Parathyroid adenoma (tissue), 2 donors: ENCODE results near the gene HCLS1.

Experiments used
- H2AFZ ChIP-seq: fragments of 300-600 bp; sonication (generic); one replicate; pipeline ENCODE4 v1.7.0; 2017; ENCODE audit warnings: antibody characterized with exemption, mild to moderate bottlenecking
- H3K27ac ChIP-seq: fragments of 300-600 bp; sonication (generic); one replicate; pipeline ENCODE4 v1.7.0; 2017
- H3K27me3 ChIP-seq: fragments of 300-600 bp; sonication (generic); one replicate; pipeline ENCODE4 v1.7.0; 2017; ENCODE audit warnings: low read length; ENCODE audit not compliant: control insufficient read depth, insufficient read depth
- H3K36me3 ChIP-seq: fragments of 300-600 bp; sonication (generic); one replicate; pipeline ENCODE4 v1.7.0; 2017; ENCODE audit warnings: low read length; ENCODE audit not compliant: control insufficient read depth, insufficient read depth
- H3K4me1 ChIP-seq: fragments of 300-600 bp; sonication (generic); one replicate; pipeline ENCODE4 v1.7.0; 2017; ENCODE audit warnings: control low read depth
- H3K4me2 ChIP-seq: fragments of 300-600 bp; sonication (generic); one replicate; pipeline ENCODE4 v1.7.0; 2017; ENCODE audit warnings: low read length
- H3K4me3 ChIP-seq: fragments of 300-600 bp; sonication (generic); one replicate; pipeline ENCODE4 v1.7.0; 2017; ENCODE audit warnings: low read depth, low read length
- H3K79me2 ChIP-seq: fragments of 300-600 bp; sonication (generic); one replicate; pipeline ENCODE4 v1.7.0; 2017; ENCODE audit warnings: control low read depth
- H3K9ac ChIP-seq: fragments of 300-600 bp; sonication (generic); one replicate; pipeline ENCODE4 v1.7.0; 2017; ENCODE audit warnings: mild to moderate bottlenecking
- H3K9me3 ChIP-seq: fragments of 300-600 bp; sonication (generic); one replicate; pipeline ENCODE4 v1.7.0; 2017; ENCODE audit warnings: low read length; ENCODE audit not compliant: control insufficient read depth
- CTCF ChIP-seq: fragments of 300-600 bp; sonication (generic); IDR thresholded peaks from one replicate; pipeline ENCODE4 v1.7.0; 2017; ENCODE audit warnings: antibody characterized with exemption, mild to moderate bottlenecking
- donor health status: primary hyperparathyroidism.

Gene HCLS1

GRCh38 chr3:121649645-121650044, 11.1 kb downstream of the HCLS1 start:
- Histone ChIP-seq H3K4me1 (no peaks in the 10 kb centered on the region), H2AFZ (no peak overlapping the region), H3K9ac (no peak overlapping the region), H3K4me2 (no peak overlapping the region), H3K4me3 (no peak overlapping the region), H3K27ac (no peak overlapping the region), H3K79me2 (no peaks in the 10 kb centered on the region), H3K27me3 (no peaks in the 10 kb centered on the region), H3K9me3 (no peaks in the 10 kb centered on the region), H3K36me3 (no peaks in the 10 kb centered on the region)
- TF ChIP-seq CTCF = no peak

GRCh38 chr3:121648219-121648958, 12.3 kb downstream of the HCLS1 start:
- H3K4me2 ChIP-seq = no peak overlapping the region
- no peaks in the 10 kb centered on the region for H3K27me3 ChIP-seq
- no peaks in the 10 kb centered on the region for H3K79me2 ChIP-seq
- no peak overlapping the region for H3K27ac ChIP-seq
- TF ChIP-seq CTCF = no peak
- H3K4me1 ChIP-seq = no peaks in the 10 kb centered on the region
- H3K9me3 ChIP-seq = no peaks in the 10 kb centered on the region
- no peak overlapping the region for H3K4me3 ChIP-seq
- H3K36me3 ChIP-seq = no peaks in the 10 kb centered on the region
- no peak overlapping the region for H2AFZ ChIP-seq
- no peak overlapping the region for H3K9ac ChIP-seq

- Histone ChIP-seq H3K79me2 (no peaks in the 10 kb centered on the region), H3K27me3 (no peaks in the 10 kb centered on the region), H3K9ac (no peak overlapping the region), H3K36me3 (no peaks in the 10 kb centered on the region), H2AFZ (no peak overlapping the region), H3K4me3 (no peak overlapping the region), H3K4me1 (no peaks in the 10 kb centered on the region), H3K4me2 (no peak overlapping the region), H3K27ac (no peak overlapping the region), H3K9me3 (no peaks in the 10 kb centered on the region)
- no peak for TF ChIP-seq CTCF
Observed at GRCh38 chr3:121645054-121645453, 15.6 kb downstream of the HCLS1 start.

GRCh38 chr3:121642601-121643314, 17.9 kb downstream of the HCLS1 start:
- Histone ChIP-seq H3K4me3 (no peak overlapping the region), H3K4me1 (no peaks in the 10 kb centered on the region), H3K9me3 (no peaks in the 10 kb centered on the region), H3K79me2 (no peaks in the 10 kb centered on the region), H3K36me3 (no peaks in the 10 kb centered on the region), H2AFZ (no peak overlapping the region), H3K27me3 (no peaks in the 10 kb centered on the region), H3K9ac (no peak overlapping the region), H3K4me2 (no peak overlapping the region), H3K27ac (no peak overlapping the region)
- TF ChIP-seq CTCF = no peak

- Histone ChIP-seq H3K4me3 (no peak overlapping the region), H3K9me3 (no peaks in the 10 kb centered on the region), H3K27ac (no peak overlapping the region), H2AFZ (no peak overlapping the region), H3K9ac (no peak overlapping the region), H3K4me1 (no peaks in the 10 kb centered on the region), H3K27me3 (no peaks in the 10 kb centered on the region), H3K79me2 (no peaks in the 10 kb centered on the region), H3K4me2 (no peak overlapping the region), H3K36me3 (no peaks in the 10 kb centered on the region)
- no peak for TF ChIP-seq CTCF
Observed at GRCh38 chr3:121641127-121641526, 19.6 kb downstream of the HCLS1 start.
